Superior temporal gyrus (tissue), 1 donor: ENCODE measurements around the gene TTF2.
"Not testable (repeated sequence)": the region's sequence is repeated elsewhere in the genome, so short reads cannot be mapped to it uniquely, and the experiment has no call there.

Source experiments
- DNase-seq: peaks from one replicate; pipeline ENCODE4 v3.0.0-alpha.2; 2016; ENCODE audit errors: extremely low spot score

Gene TTF2

GRCh38 chr1:117093091-117093534 is 33.0 kb downstream of the TTF2 start:
- peak; percentile 78 for DNase-seq

DNA sequence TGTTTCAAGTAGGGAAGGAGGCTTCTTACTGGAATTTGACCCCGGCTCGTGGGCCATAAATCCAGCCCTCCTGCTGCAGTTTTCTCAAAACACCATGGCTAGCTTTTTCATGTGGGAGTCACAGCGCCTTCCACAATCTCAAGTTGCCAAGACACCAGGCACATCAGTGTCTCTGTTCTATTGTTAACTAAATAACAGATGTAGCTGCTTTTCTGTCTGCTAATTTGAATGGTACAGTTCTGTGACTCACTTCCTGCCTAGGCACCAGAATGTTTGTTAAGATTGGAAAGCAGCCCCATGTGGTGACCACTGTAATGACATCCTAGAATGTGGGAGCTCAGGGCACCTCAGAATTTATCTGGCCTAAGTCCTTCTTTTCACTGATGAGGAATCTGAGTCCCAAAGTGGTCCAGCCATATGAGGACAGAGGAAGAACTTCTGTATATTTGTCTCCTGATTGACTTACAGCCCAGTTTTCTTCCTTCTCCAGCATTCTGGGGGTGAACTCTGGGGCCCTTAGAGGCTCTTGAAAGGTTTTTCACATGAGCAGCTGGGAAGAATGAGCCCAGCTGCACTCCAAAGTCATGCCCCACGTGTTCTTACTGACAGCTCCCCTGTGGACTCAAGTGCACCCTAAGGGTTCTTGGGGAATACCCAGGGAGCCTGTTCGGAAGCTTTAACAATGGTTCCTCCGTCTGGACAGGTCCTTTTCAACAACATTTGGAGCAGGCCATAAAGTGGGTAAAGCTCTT is 33.9 kb downstream of the TTF2 start:
- DNase-seq, result peak; percentile 70

DNA sequence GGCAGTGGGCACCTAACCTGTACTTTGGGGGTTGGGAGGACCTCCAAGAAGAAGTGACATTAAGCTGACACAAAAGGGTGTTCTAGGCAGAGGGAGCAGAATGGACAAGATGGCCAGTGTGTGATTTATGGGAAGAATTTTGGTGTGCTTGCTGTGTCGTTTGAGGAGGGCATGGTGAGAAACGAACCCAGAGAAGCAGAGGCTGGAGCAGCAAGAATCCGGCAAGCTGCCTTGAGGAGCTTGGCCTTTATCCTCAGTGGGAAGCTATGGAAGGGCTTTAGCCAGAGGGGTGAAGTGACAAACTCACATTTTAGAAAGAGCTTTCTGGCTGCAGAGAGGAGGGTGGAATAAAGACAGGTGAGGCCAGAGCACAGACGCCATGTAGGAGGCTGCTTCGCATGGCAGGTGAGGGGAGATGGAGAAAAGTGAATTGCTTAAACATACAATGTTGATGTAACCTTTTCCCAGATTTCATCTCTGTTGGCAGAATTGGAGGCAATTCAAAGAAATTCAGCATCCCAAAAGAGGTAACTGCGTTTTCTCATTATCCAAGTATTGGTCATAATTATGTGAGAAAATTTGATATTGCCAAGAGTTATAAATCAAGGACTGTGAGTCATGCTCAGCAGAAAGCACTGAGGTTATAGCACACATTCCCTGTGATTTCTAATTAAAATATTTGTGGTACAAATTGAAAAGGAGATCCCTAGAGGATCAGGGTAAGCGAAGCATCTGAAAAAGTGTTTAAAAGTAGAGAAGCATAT is 34.9 kb downstream of the TTF2 start:
- DNase-seq, result no peak

GRCh38 chr1:117096951-117097408 is 36.9 kb downstream of the TTF2 start:
- DNase-seq, result no peak

GRCh38 chr1:117097443-117097842 is 37.3 kb downstream of the TTF2 start:
- DNase-seq, result peak; percentile 58

DNA sequence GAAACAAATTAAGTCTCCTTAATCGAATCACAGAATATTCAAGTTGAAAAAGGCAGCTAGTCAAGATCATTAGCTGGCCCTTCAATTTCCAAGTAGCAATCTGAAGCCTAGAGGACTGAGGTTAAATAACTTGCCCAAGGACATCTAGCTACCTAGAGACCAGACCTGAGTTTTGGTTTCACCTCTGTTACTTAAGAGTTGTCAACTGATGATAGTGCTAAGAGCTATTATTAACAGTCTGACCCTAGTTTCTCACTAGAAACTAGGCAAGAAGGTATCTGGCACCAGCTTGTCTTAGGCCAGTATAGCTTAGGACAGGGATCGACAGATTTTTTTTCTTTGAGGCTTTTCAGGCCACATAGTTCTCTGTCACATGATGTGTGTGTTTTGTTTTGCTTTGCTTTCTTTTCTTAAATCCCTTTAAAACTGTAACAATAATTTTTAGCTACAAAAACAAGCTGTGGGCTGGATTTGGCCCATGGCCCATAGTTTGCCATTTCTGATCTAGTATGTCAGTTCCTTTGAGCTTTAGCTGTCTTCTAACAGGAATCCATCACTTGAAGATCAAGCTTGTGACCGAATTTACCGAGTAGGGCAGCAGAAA is 38.3 kb downstream of the TTF2 start:
- no peak for DNase-seq

GRCh38 chr1:117101334-117101733 is 41.2 kb downstream of the TTF2 start:
- DNase-seq, result no peak

GRCh38 chr1:117101858-117102257 is 41.7 kb downstream of the TTF2 start:
- DNase-seq, result not testable (repeated sequence)

DNA sequence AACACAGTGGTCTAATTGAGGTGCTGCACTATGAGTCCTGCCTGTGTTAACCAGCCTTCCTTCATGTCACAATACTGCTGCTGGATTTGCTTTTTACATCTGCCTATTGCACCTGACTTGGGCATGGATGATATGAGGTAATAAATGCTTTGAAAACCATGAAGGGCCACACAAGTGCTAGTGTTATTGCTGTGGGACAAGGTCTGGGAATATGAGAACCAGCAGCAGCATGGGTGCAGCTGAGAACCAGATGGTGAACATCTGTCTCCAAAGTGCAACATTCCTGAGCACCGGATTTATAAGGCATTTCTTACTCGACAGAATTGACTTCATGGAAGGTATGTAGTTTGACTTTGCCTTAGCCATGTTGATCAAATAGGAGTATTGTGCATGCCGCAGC is 44.9 kb downstream of the TTF2 start:
- DNase-seq, result no peak

- DNase-seq, result no peak
Measured at GRCh38 chr1:117105722-117106121, 45.6 kb downstream of the TTF2 start.

DNA sequence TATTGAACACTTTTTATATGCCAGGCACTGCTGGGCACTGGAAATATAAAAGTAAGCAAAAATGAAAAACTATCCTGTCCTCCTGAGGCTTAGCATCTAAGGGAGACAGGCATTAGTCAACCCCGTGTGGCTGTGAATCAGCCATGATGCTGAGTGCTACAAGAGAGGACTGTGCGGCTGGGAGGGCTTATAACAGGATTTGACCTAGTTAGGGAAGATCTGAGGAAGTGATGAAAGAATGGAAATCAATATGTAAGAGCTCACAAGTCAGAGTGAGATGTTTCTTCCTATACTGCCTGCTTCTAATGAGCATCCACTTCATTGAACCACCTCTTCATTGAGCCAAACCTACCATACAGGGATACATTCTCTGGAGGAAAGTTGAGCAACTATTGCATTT is 46.4 kb downstream of the TTF2 start:
- DNase-seq, result no peak

GRCh38 chr1:117107364-117107763 is 47.2 kb downstream of the TTF2 start:
- no peak for DNase-seq

GRCh38 chr1:117110774-117111173 is 50.6 kb downstream of the TTF2 start:
- DNase-seq, result no peak

DNA sequence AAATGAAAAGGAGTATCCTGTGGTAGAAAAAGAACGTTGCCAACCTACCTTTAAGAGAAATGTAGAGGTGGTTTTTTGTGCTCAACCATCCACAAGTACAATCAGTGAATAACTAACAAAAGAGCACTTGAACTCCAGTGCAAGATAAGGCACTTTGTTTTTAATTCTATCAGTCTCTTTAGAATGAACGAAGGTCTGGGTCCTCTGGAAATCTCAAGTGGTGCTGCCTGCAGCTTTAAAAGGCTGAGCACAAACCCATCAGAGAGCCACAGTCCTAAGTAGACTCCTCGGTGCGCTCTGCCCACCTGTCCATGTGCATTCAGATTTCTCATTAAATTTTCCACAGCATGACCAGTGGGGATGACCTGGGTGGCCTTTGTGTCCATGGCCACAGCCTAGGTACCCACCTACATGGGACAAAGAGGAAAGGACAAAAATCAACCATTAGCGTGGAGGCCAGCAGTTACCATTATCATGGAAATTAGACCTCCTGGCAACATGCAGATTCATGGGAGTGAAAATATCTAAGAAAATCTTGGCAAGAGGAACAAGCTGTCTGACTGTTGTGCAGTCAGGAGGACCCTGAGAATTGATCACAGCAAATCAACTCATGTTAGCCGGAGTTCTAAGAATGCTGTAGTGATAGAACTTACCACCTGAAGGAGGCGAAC is 52.1 kb downstream of the TTF2 start:
- no peak for DNase-seq

DNA sequence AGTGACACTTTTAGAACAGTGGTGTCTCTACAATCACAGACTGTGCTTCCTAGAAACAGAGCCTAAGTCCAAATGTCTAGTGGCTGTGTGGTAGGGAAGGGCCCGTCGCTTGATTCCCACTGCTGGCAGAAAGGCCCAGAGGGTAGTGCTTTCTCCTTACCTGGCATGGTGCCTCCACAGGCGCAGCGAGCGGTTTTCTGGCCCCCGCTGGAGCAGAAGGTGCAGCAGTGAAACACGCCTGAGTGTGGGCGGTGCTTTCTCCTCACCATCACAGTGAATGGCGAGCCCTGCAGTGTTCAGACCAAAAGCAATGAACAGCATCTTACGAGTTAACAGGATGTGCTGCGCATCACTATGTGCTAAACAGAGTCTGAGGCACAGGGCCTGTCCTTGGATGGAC is 53.1 kb downstream of the TTF2 start:
- peak; percentile 48 for DNase-seq

DNA sequence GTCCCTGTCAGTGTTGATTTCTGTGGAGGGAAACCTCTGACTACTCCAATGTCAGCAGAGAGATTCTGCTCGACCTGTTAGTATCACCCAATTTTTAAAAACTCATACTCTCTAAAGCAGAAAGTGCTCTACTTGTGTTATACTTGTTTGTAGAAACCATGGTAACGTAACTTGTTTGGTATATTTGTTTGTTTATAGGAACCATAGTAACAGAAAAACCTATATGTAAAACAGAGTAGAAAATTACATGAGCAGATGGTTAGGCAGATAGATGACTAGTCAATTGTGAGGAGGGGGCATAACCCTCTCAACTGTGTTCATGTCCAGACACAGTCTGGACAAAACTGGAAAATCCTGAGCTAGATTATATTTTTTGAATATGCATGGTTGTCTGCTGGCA is 54.8 kb downstream of the TTF2 start:
- DNase-seq, result no peak

GRCh38 chr1:117116090-117116783 is 56.1 kb downstream of the TTF2 start:
- no peak for DNase-seq

GRCh38 chr1:117116784-117117130 is 56.6 kb downstream of the TTF2 start:
- no peak for DNase-seq

DNA sequence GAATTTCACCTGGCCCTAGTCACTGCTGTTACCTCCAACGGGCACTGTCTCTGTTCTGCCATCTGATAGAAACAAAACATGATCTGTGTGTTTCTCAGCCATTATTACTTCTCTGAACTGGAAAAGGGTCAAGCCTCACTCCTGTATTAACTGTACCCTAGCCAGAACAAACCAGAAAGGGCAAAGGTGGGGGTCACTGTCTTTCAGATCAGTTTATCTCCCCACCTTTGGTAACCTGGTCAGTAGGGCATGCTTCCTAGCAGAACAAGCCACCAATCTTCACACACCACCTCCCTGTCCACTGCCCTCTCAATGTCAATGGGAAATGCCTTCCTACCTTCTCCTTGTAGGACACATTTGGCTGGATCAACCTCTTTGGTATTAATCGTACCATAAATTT is 57.6 kb downstream of the TTF2 start:
- DNase-seq, result no peak

DNA sequence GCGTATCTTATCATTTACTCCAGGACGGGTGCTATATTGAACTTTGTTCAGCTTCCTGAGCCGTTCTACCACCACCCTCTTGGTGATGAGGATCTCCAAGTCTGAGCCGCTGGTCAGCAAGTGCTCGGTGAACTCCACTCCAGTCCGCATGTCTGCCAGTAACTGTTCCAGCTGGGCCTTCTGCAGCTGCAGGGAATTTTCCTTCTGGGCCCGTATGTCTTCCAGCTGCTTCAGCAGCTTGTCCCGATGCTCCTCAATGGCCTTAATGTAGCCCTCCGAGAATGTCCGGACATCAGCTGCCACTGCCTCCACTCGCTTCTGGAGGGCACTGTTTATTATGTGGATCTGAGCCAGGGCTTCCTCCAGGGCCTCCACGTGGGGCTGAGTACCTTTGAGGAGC is 58.0 kb downstream of the TTF2 start:
- DNase-seq, result no peak

- DNase-seq, result not testable (repeated sequence)
Measured at GRCh38 chr1:117119144-117119543, 59.0 kb downstream of the TTF2 start.
